NB4 (cell line): Measurements from ENCODE around the gene FAM20C.
"Not testable (repeated sequence)": the region's sequence is repeated elsewhere in the genome, so short reads cannot be mapped to it uniquely, and the experiment has no call there.

ENCODE experiments used
- DNase-seq: peaks from one replicate; pipeline ENCODE4 v3.0.0; 2010; ENCODE audit warnings: low read depth
- H3K4me3 ChIP-seq: one replicate; pipeline ENCODE4 v1.5.1; 2011; ENCODE audit warnings: mild to moderate bottlenecking, low read depth, low read length, moderate library complexity
- CTCF ChIP-seq: IDR thresholded peaks from one replicate; pipeline ENCODE4 v1.5.1; 2012; ENCODE audit warnings: low read depth, low read length
- MAX ChIP-seq: IDR thresholded peaks from 2 replicates; pipeline ENCODE4 v1.6.1; 2011; ENCODE audit warnings: low read depth, low read length
- MYC ChIP-seq: IDR thresholded peaks from 2 replicates; pipeline ENCODE4 v1.6.1; 2011; ENCODE audit warnings: low read depth, low read length
- POLR2A ChIP-seq: IDR thresholded peaks from 2 replicates; pipeline ENCODE4 v1.6.1; 2011; ENCODE audit warnings: mild to moderate bottlenecking; ENCODE audit not compliant: insufficient read length; ENCODE audit errors: extremely low read depth

FAM20C gene

GRCh38 chr7:294440-295154 is 102.2 kb downstream of the FAM20C start:
- no peak for TF ChIP-seq CTCF
- TF ChIP-seq MYC = no peak
- TF ChIP-seq MAX = no peak
- no peak for TF ChIP-seq POLR2A
- no peak for DNase-seq
- H3K4me3 ChIP-seq = no peak overlapping the region

GRCh38 chr7:295155-296154 is 103.1 kb downstream of the FAM20C start:
- no peak overlapping the region for H3K4me3 ChIP-seq
- DNase-seq = no peak
- TF ChIP-seq POLR2A (no peak), MAX (no peak), CTCF (no peak), MYC (no peak)

- no peak for TF ChIP-seq MAX
- TF ChIP-seq POLR2A = no peak
- TF ChIP-seq MYC = no peak
- TF ChIP-seq CTCF = no peak
- H3K4me3 ChIP-seq = no peak overlapping the region
- no peak for DNase-seq
These were observed 104.1 kb downstream of the FAM20C start for GRCh38 chr7:296373-296945.

GRCh38 chr7:297141-297540 is 104.8 kb downstream of the FAM20C start:
- not testable (repeated sequence) for DNase-seq, H3K4me3 ChIP-seq

GRCh38 chr7:297611-298374 is 105.4 kb downstream of the FAM20C start:
- TF ChIP-seq MYC = no peak
- no peak for TF ChIP-seq MAX
- TF ChIP-seq CTCF = no peak
- no peak for TF ChIP-seq POLR2A
- H3K4me3 ChIP-seq = no peak overlapping the region
- DNase-seq = no peak

GRCh38 chr7:298375-298702 is 106.0 kb downstream of the FAM20C start:
- TF ChIP-seq CTCF = no peak
- TF ChIP-seq MAX = no peak
- TF ChIP-seq MYC = no peak
- TF ChIP-seq POLR2A = no peak
- DNase-seq = no peak
- no peak overlapping the region for H3K4me3 ChIP-seq
